Measurements from ENCODE around the gene TUBA1B. TPM values are rescaled to one million over a fixed set of nuclear protein-coding genes. Genes with fewer than 3 reads are reported as not detected.

Gene TUBA1B
- total and polyA plus RNA-seq, 4 donors, result 125 to 1,268 (median 243) TPM

GRCh38 chr12:49105504-49106084 is 25.6 kb downstream of the TUBA1B start:
- H3K9me3 ChIP-seq (ENCODE audit: control insufficient read depth in 4 of 4, low read length in 3 of 4), result no peaks in the 10 kb centered on the region
- H3K4me3 ChIP-seq (ENCODE audit: low read depth in 1 of 3, low read length in 3 of 3), result no peak overlapping the region
- peaks cover 14 to 34% (median 26%) of the 10 kb centered on the region in 4 donors for H3K36me3 ChIP-seq (ENCODE audit: control insufficient read depth in 4 of 4, insufficient read depth in 3 of 4, low read depth in 1 of 4, low read length in 3 of 4)
- no peak overlapping the region for H3K9ac ChIP-seq (ENCODE audit: low read depth in 1 of 2, low read length in 2 of 2)
- TF ChIP-seq TAF1 (conservative IDR thresholded peaks at IDR 0.05), result no peak
- no peak for TF ChIP-seq SP1 (IDR thresholded peaks at IDR 0.05)
- no peak for TF ChIP-seq REST (IDR thresholded peaks at IDR 0.05)
- TF ChIP-seq YY1 (IDR thresholded peaks at IDR 0.05), result no peak
- no peak for TF ChIP-seq CTCF (IDR thresholded peaks at IDR 0.05; ENCODE audit: low read depth, low read length, missing input control)
- TF ChIP-seq NR2F2 (IDR thresholded peaks at IDR 0.05), result no peak
- TF ChIP-seq RXRA (IDR thresholded peaks at IDR 0.05), result no peak
- no peak for TF ChIP-seq HNF4A (conservative IDR thresholded peaks at IDR 0.05)
- TF ChIP-seq JUND (IDR thresholded peaks at IDR 0.05), result no peak
- 86% methylated on average over 9 of the region's 9 CpGs for WGBS
- no peak overlapping the region for H3K27ac ChIP-seq (ENCODE audit: low read depth in 1 of 2, low read length in 2 of 2)
- no peak for DNase-seq (ENCODE audit: low spot score)
- peaks cover 5 to 16% (median 14%) of the 10 kb centered on the region in 4 donors for H3K4me1 ChIP-seq (ENCODE audit: control insufficient read depth in 4 of 4, insufficient read depth in 4 of 4, low read length in 3 of 4)
- H3K27me3 ChIP-seq (ENCODE audit: control insufficient read depth in 4 of 4, insufficient read depth in 4 of 4, low read length in 3 of 4), result no peaks in the 10 kb centered on the region

DNA sequence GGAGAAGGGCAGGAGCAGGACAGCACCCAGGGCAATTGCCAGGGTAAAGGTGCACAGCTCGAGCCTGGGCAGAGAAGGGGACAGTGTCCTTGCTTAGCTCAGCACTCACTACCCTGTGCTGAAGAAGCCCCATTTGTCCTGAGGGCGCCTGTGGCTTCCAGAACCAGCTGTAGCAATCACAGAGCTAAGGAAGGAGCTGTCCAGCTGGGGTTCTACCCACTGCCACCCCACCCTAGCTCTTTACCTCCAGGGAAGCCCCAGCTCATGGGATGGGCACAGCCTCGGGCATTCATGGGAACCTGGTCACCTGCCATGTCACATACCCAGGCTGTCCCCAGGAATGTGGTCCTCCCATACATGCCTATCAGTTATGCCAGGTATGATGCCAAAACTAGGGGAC is 26.4 kb downstream of the TUBA1B start:
- WGBS, result 88% methylated on average over 3 of the region's 3 CpGs
- no peak overlapping the region for H3K27ac ChIP-seq (ENCODE audit: low read depth in 1 of 2, low read length in 2 of 2)
- no peak overlapping the region for H3K9ac ChIP-seq (ENCODE audit: low read depth in 1 of 2, low read length in 2 of 2)
- H3K4me1 ChIP-seq (ENCODE audit: control insufficient read depth in 4 of 4, insufficient read depth in 4 of 4, low read length in 3 of 4), result peaks cover 5 to 15% (median 13%) of the 10 kb centered on the region in 4 donors
- H3K27me3 ChIP-seq (ENCODE audit: control insufficient read depth in 4 of 4, insufficient read depth in 4 of 4, low read length in 3 of 4), result no peaks in the 10 kb centered on the region
- H3K36me3 ChIP-seq (ENCODE audit: control insufficient read depth in 4 of 4, insufficient read depth in 3 of 4, low read depth in 1 of 4, low read length in 3 of 4), result peaks cover 14 to 42% (median 33%) of the 10 kb centered on the region in 4 donors
- H3K4me3 ChIP-seq (ENCODE audit: low read depth in 1 of 3, low read length in 3 of 3), result no peak overlapping the region
- H3K9me3 ChIP-seq (ENCODE audit: control insufficient read depth in 4 of 4, low read length in 3 of 4), result no peaks in the 10 kb centered on the region
- DNase-seq (ENCODE audit: low spot score), result no peak
- TF ChIP-seq FOXA1 (IDR thresholded peaks at IDR 0.05) (no peak), NR2F2 (IDR thresholded peaks at IDR 0.05) (no peak), HNF4G (IDR thresholded peaks at IDR 0.05) (no peak), SP1 (IDR thresholded peaks at IDR 0.05) (no peak), EGR1 (IDR thresholded peaks at IDR 0.05; ENCODE audit: low read depth in 2 of 2) (no peak), CTCF (IDR thresholded peaks at IDR 0.05; ENCODE audit: low read depth, low read length, missing input control) (no peak), RAD21 (IDR thresholded peaks at IDR 0.05) (no peak), YY1 (IDR thresholded peaks at IDR 0.05) (no peak), HNF4A (conservative IDR thresholded peaks at IDR 0.05) (no peak), REST (IDR thresholded peaks at IDR 0.05) (no peak), JUND (IDR thresholded peaks at IDR 0.05) (no peak), FOXA2 (IDR thresholded peaks at IDR 0.05) (no peak), GABPA (IDR thresholded peaks at IDR 0.05 in 1 of 2, conservative IDR thresholded peaks at IDR 0.05 in 1 of 2) (no peak), TAF1 (conservative IDR thresholded peaks at IDR 0.05) (no peak)
- TF ChIP-seq, protein P1, sequence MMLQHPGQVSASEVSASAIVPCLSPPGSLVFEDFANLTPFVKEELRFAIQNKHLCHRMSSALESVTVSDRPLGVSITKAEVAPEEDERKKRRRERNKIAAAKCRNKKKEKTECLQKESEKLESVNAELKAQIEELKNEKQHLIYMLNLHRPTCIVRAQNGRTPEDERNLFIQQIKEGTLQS (IDR thresholded peaks at IDR 0.05), result no peak
- TF ChIP-seq, protein P2, sequence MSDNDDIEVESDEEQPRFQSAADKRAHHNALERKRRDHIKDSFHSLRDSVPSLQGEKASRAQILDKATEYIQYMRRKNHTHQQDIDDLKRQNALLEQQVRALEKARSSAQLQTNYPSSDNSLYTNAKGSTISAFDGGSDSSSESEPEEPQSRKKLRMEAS (IDR thresholded peaks at IDR 0.05), result no peak
- TF ChIP-seq, protein P3, sequence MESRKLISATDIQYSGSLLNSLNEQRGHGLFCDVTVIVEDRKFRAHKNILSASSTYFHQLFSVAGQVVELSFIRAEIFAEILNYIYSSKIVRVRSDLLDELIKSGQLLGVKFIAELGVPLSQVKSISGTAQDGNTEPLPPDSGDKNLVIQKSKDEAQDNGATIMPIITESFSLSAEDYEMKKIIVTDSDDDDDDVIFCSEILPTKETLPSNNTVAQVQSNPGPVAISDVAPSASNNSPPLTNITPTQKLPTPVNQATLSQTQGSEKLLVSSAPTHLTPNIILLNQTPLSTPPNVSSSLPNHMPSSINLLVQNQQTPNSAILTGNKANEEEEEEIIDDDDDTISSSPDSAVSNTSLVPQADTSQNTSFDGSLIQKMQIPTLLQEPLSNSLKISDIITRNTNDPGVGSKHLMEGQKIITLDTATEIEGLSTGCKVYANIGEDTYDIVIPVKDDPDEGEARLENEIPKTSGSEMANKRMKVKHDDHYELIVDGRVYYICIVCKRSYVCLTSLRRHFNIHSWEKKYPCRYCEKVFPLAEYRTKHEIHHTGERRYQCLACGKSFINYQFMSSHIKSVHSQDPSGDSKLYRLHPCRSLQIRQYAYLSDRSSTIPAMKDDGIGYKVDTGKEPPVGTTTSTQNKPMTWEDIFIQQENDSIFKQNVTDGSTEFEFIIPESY (IDR thresholded peaks at IDR 0.05), result no peak
